H1 (cell line): ENCODE data around the gene CTTNBP2.

ENCODE experiments used
- ATF2 ChIP-seq: IDR thresholded peaks from 2 replicates; pipeline ENCODE4 v1.6.1; 2012; ENCODE audit warnings: low read length, inconsistent platforms
- CTCF ChIP-seq, 3 experiments: IDR thresholded peaks; 1 replicate in 2 of 3; 2 replicates in 1 of 3; pipeline versions ENCODE4 v1.5.1 to v1.6.1; 2011; ENCODE audit warnings: low read length in 3 of 3, mild to moderate bottlenecking in 3 of 3, inconsistent platforms in 2 of 3, low read depth in 1 of 3, moderate library complexity in 1 of 3; ENCODE audit not compliant: insufficient read depth in 1 of 3; ENCODE audit errors: control extremely low read depth in 1 of 3
- HDAC2 ChIP-seq, 2 experiments: fragments of 300-600 bp in 1 of 2; sonication (generic) in 1 of 2; IDR thresholded peaks; 2 replicates each; pipeline ENCODE4 v1.6.1; 2011 to 2012; ENCODE audit warnings: low read depth in 2 of 2, low read length in 2 of 2, mild to moderate bottlenecking in 2 of 2, moderate library complexity in 2 of 2, borderline replicate concordance in 1 of 2, inconsistent platforms in 1 of 2
- KDM5A ChIP-seq: fragments of 200-600 bp; IDR thresholded peaks from 2 replicates; pipeline ENCODE4 v1.7.1; 2012; ENCODE audit warnings: mild to moderate bottlenecking, low read length, inconsistent platforms, mixed read lengths
- POLR2A ChIP-seq, 2 experiments: IDR thresholded peaks; 1 replicate in 1 of 2; 2 replicates in 1 of 2; pipeline ENCODE4 v1.6.1; 2011; ENCODE audit warnings: low read depth in 2 of 2, low read length in 2 of 2, mild to moderate bottlenecking in 2 of 2; ENCODE audit errors: control extremely low read depth in 1 of 2
- RFX5 ChIP-seq: IDR thresholded peaks from 2 replicates; pipeline ENCODE4 v1.6.1; 2011; ENCODE audit warnings: low read depth, low read length, improper control_type of control experiment, borderline replicate concordance
- RNF2 ChIP-seq: fragments of 200-900, 300-1000 bp; sonication (generic); IDR thresholded peaks from 2 replicates; pipeline ENCODE4 v1.7.1; 2016; ENCODE audit warnings: borderline replicate concordance, low read depth, mild to moderate bottlenecking, antibody characterized with exemption, low read length; ENCODE audit not compliant: poor library complexity, severe bottlenecking; ENCODE audit errors: missing control alignments

- TF ChIP-seq HDAC2 (IDR thresholded peaks at IDR 0.05; ENCODE audit: borderline replicate concordance in 1 of 2, low read depth in 2 of 2, low read length in 2 of 2) (no peak), KDM5A (no peak), RNF2 (no peak), ATF2 (no peak), RFX5 (no peak), POLR2A (IDR thresholded peaks at IDR 0.05; ENCODE audit: control extremely low read depth in 1 of 2, low read depth in 2 of 2, low read length in 2 of 2) (no peak), CTCF (IDR thresholded peaks at IDR 0.05; ENCODE audit: control extremely low read depth in 1 of 3, insufficient read depth in 1 of 3, low read depth in 1 of 3, low read length in 3 of 3) (no peak)
Measured at GRCh38 chr7:117841611-117842010, 31.6 kb downstream of the CTTNBP2 start.
